ENCODE data around the gene SLC22A2.
"Not testable (repeated sequence)": the region's sequence is repeated elsewhere in the genome, so short reads cannot be mapped to it uniquely, and the experiment has no call there.

Gene SLC22A2

DNA sequence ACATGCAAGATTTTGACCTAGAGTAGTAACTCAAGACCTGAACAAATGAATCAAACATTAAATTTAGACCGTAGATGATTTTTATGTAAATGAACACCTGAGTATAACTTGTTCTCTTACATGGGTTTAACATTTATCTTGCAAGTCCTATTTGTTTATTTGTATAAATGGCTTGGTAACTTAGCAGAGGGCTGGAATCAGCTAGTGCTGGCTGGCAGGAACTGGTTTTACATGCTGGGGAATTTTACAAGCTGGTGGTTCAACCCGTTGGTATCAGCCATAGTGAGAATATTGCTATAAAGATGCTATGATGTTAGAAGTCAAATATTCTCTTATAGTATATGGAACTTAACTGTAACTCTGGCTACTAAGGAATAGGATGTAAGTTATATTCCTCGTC, 8.9 kb downstream of the SLC22A2 start:
- Histone ChIP-seq H3K4me3 (ENCODE audit: low read length in 2 of 2) (no peak overlapping the region), H3K9ac (ENCODE audit: low read length in 2 of 2) (no peak overlapping the region), H3K27me3 (ENCODE audit: control insufficient read depth in 1 of 2, insufficient read depth in 2 of 2, low read length in 2 of 2) (no peaks in the 10 kb centered on the region), H3K4me1 (ENCODE audit: control insufficient read depth, insufficient read depth, low read length) (no peaks in the 10 kb centered on the region), H3K27ac (ENCODE audit: low read length) (no peak overlapping the region), H3K9me3 (ENCODE audit: control insufficient read depth in 2 of 2, low read length in 2 of 2) (no peaks in the 10 kb centered on the region), H3K36me3 (ENCODE audit: control insufficient read depth in 2 of 2, insufficient read depth in 2 of 2, low read length in 2 of 2) (no peaks in the 10 kb centered on the region)

DNA sequence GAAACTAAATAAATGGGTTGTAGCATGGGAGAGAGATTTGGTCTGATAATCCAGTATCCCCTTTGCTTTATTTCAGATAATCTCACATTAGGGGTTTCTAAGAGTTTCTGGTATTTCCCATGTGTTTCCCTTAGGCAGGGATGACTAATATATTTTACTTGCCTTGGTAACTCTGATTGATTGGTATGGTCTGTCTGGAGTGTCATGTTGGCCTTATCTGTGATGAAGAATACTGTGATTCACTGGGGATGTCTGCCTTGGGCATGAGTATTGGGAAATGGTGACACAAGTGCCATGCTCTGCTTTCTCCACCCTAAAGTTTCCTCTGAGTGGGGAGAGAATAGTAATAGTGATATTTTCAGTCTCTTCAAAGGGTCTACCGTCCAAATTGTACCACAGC, 10.1 kb downstream of the SLC22A2 start:
- H3K27me3 ChIP-seq (ENCODE audit: control insufficient read depth in 1 of 2, insufficient read depth in 2 of 2, low read length in 2 of 2): no peaks in the 10 kb centered on the region
- H3K36me3 ChIP-seq (ENCODE audit: control insufficient read depth in 2 of 2, insufficient read depth in 2 of 2, low read length in 2 of 2): no peaks in the 10 kb centered on the region
- no peak overlapping the region for H3K27ac ChIP-seq (ENCODE audit: low read length)
- no peak overlapping the region for H3K9ac ChIP-seq (ENCODE audit: low read length in 2 of 2)
- H3K9me3 ChIP-seq (ENCODE audit: control insufficient read depth in 2 of 2, low read length in 2 of 2): no peaks in the 10 kb centered on the region
- no peak overlapping the region for H3K4me3 ChIP-seq (ENCODE audit: low read length in 2 of 2)
- no peaks in the 10 kb centered on the region for H3K4me1 ChIP-seq (ENCODE audit: control insufficient read depth, insufficient read depth, low read length)

- no peaks in the 10 kb centered on the region for H3K27me3 ChIP-seq (ENCODE audit: control insufficient read depth in 1 of 2, insufficient read depth in 2 of 2, low read length in 2 of 2)
- no peaks in the 10 kb centered on the region for H3K4me1 ChIP-seq (ENCODE audit: control insufficient read depth, insufficient read depth, low read length)
- H3K9ac ChIP-seq (ENCODE audit: low read length in 2 of 2): no peak overlapping the region
- H3K4me3 ChIP-seq (ENCODE audit: low read length in 2 of 2): no peak overlapping the region
- H3K27ac ChIP-seq (ENCODE audit: low read length): no peak overlapping the region
- no peaks in the 10 kb centered on the region for H3K36me3 ChIP-seq (ENCODE audit: control insufficient read depth in 2 of 2, insufficient read depth in 2 of 2, low read length in 2 of 2)
- no peaks in the 10 kb centered on the region for H3K9me3 ChIP-seq (ENCODE audit: control insufficient read depth in 2 of 2, low read length in 2 of 2)
Observed at GRCh38 chr6:160247457-160247883, 11.2 kb downstream of the SLC22A2 start.

DNA sequence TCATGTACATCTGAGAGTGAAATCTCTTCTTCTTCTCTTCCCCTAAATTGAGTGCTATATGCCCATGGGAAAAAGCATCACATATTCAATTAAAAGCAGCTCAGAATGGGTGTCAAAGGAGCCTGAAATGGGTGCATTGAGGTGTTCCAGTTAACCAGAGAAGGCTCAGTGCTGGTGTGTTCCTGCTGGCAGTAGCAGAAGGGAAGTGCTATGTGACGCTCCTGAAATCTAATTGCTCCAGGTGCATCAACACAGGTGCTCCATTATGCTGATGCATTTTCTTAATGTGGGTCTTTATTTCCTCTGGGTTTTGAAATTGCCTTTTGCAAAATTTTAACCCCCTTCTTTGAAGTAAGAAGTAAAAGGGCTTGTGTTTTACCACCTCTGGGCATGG, 17.9 kb downstream of the SLC22A2 start:
- Histone ChIP-seq H3K4me3 (ENCODE audit: low read length in 2 of 2) (no peak overlapping the region), H3K27ac (ENCODE audit: low read length) (no peak overlapping the region), H3K36me3 (ENCODE audit: control insufficient read depth in 2 of 2, insufficient read depth in 2 of 2, low read length in 2 of 2) (no peaks in the 10 kb centered on the region)

GRCh38 chr6:160239929-160240690, 18.5 kb downstream of the SLC22A2 start:
- Histone ChIP-seq H3K9ac (ENCODE audit: low read length in 2 of 2) (no peak overlapping the region), H3K36me3 (ENCODE audit: control insufficient read depth in 2 of 2, insufficient read depth in 2 of 2, low read length in 2 of 2) (no peaks in the 10 kb centered on the region), H3K4me3 (ENCODE audit: low read length in 2 of 2) (no peak overlapping the region), H3K9me3 (ENCODE audit: control insufficient read depth in 2 of 2, low read length in 2 of 2) (no peaks in the 10 kb centered on the region), H3K4me1 (ENCODE audit: control insufficient read depth, insufficient read depth, low read length) (no peaks in the 10 kb centered on the region), H3K27ac (ENCODE audit: low read length) (no peak overlapping the region), H3K27me3 (ENCODE audit: control insufficient read depth in 1 of 2, insufficient read depth in 2 of 2, low read length in 2 of 2) (no peaks in the 10 kb centered on the region)

More for the DNA sequence above, 17.9 kb downstream of the SLC22A2 start:
- no peaks in the 10 kb centered on the region for H3K9me3 ChIP-seq (ENCODE audit: control insufficient read depth in 2 of 2, low read length in 2 of 2)
- H3K27me3 ChIP-seq (ENCODE audit: control insufficient read depth in 1 of 2, insufficient read depth in 2 of 2, low read length in 2 of 2): no peaks in the 10 kb centered on the region
- no peak overlapping the region for H3K9ac ChIP-seq (ENCODE audit: low read length in 2 of 2)
- H3K4me1 ChIP-seq (ENCODE audit: control insufficient read depth, insufficient read depth, low read length): no peaks in the 10 kb centered on the region

- H3K4me1 ChIP-seq (ENCODE audit: control insufficient read depth, insufficient read depth, low read length): no peaks in the 10 kb centered on the region
- H3K27me3 ChIP-seq (ENCODE audit: control insufficient read depth in 1 of 2, insufficient read depth in 2 of 2, low read length in 2 of 2): no peaks in the 10 kb centered on the region
- H3K9me3 ChIP-seq (ENCODE audit: control insufficient read depth in 2 of 2, low read length in 2 of 2): no peaks in the 10 kb centered on the region
- no peak overlapping the region for H3K9ac ChIP-seq (ENCODE audit: low read length in 2 of 2)
- H3K4me3 ChIP-seq (ENCODE audit: low read length in 2 of 2): no peak overlapping the region
- no peak overlapping the region for H3K27ac ChIP-seq (ENCODE audit: low read length)
- H3K36me3 ChIP-seq (ENCODE audit: control insufficient read depth in 2 of 2, insufficient read depth in 2 of 2, low read length in 2 of 2): no peaks in the 10 kb centered on the region
Observed at GRCh38 chr6:160238761-160239751, 19.6 kb downstream of the SLC22A2 start.

DNA sequence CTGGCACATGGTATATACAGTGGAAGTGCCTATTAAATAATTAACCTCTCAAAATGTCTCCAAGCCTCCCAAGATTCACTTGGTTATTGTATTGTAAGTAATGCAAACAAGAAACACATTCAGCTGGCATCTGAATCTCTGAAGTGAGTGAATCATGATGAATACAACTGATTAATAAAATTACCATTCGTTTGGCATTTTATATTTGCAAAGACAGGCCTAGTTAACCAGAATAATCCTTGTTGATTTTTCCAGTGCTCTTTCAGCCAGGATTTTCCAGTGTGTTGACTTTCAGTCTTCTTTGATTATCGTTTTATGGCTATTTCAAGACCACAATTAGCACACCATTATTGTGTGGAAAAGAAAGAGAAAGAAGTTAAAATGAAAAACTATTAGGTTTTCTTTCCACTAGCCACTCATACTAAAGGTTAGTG, 20.3 kb downstream of the SLC22A2 start:
- no peak overlapping the region for H3K27ac ChIP-seq (ENCODE audit: low read length)
- no peaks in the 10 kb centered on the region for H3K36me3 ChIP-seq (ENCODE audit: control insufficient read depth in 2 of 2, insufficient read depth in 2 of 2, low read length in 2 of 2)
- no peaks in the 10 kb centered on the region for H3K4me1 ChIP-seq (ENCODE audit: control insufficient read depth, insufficient read depth, low read length)

DNA sequence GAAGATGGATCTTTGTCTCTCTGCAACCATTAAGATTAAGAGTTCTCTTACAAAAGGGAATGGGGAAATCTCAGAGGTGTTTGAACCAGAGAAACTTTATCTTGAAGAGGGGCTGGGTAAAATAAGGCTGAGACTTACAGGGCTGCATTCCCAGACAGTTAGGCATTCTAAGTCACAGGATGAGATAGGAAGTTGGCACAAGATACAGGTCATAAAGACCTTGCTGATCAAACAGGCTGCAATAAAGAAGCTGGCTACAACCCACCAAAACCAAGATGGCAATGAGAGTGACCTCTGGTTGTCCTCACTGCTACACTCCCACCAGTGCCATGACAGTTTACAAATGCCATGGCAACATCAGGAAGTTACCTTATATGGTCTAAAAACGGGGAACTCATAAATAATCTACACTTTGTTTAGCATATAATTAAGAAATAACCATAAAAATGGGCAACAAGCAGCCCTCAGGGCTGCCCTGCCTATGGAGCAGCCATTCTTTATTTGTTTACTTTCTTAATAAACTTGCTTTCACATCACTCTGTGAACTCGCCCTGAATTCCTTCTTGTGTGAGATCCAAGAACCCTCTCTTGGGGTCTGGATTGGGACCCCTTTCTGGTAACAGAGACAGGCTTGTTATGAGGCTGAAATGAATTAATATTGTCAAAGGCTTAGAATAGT, 20.9 kb downstream of the SLC22A2 start:
- H3K27ac ChIP-seq (ENCODE audit: low read length); H3K36me3 ChIP-seq (ENCODE audit: control insufficient read depth in 2 of 2, insufficient read depth in 2 of 2, low read length in 2 of 2); H3K4me1 ChIP-seq (ENCODE audit: control insufficient read depth, insufficient read depth, low read length); H3K4me3 ChIP-seq (ENCODE audit: low read length in 2 of 2); H3K9ac ChIP-seq (ENCODE audit: low read length in 2 of 2); H3K27me3 ChIP-seq (ENCODE audit: control insufficient read depth in 1 of 2, insufficient read depth in 2 of 2, low read length in 2 of 2); H3K9me3 ChIP-seq (ENCODE audit: control insufficient read depth in 2 of 2, low read length in 2 of 2): not testable (repeated sequence)

More for the DNA sequence above, 20.3 kb downstream of the SLC22A2 start:
- Histone ChIP-seq H3K9me3 (ENCODE audit: control insufficient read depth in 2 of 2, low read length in 2 of 2) (no peaks in the 10 kb centered on the region), H3K27me3 (ENCODE audit: control insufficient read depth in 1 of 2, insufficient read depth in 2 of 2, low read length in 2 of 2) (no peaks in the 10 kb centered on the region), H3K4me3 (ENCODE audit: low read length in 2 of 2) (no peak overlapping the region), H3K9ac (ENCODE audit: low read length in 2 of 2) (no peak overlapping the region)

DNA sequence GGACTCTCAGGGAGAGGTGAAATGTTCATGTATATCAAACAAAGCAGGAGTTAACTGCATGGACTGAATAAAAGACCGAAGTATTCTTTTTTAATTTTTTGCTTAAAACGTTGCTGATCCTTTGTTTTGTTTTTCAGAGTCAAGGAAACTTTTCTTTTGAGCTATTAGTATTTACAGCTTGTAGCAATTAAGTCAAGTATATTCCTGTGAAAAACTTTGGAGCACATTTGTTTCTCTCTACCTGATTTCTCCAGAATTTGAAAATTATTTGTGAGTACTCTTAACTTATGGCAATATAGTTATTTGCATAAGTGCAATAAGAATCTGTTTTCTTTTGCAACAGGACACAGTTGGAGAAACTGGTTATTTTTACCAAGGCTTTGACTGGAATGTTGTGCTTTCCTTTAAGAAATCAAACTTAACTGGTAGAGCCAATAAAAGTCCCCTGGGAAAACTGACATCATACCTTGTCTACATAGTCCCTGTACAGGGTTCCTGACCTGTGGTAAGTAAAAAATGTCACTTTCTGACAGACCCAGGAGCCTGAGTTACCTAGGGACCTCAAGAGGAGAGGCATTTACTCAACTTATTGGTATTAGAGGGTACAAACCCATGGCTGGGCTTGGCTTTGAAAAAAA, 22.3 kb downstream of the SLC22A2 start:
- not testable (repeated sequence) for H3K27ac ChIP-seq (ENCODE audit: low read length); H3K4me3 ChIP-seq (ENCODE audit: low read length in 2 of 2); H3K9me3 ChIP-seq (ENCODE audit: control insufficient read depth in 2 of 2, low read length in 2 of 2)

DNA sequence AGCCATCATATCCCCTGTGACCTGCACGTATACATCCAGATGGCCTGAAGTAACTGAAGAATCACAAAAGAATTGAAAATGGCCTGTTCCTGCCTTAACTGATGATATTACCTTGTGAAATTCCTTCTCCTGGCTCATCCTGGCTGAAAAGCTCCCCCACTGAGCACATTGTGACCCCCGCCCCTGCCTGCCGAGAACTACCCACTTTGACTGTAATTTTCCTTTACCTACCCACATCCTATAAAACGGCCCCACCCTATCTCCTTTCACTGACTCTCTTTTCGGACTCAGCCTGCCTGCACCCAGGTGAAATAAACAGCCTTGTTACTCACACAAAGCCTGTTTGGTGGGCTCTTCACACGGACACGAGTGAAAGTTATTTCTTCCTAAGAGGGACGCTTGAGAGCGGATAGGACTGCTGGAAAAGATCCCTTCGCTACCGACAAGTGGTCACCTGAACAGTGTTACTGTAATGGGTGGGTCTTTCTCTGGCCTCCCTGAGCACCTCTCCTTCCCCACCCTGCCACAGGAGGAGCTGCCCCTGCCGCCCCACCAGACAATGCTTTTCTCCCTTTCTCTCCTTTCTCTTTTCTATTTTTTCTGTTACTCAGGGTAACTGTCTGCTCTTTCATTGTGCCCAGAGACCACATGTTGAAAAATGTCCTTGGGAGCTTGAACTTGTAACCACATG, 24.5 kb downstream of the SLC22A2 start:
- H3K4me1 ChIP-seq (ENCODE audit: control insufficient read depth, insufficient read depth, low read length); H3K9ac ChIP-seq (ENCODE audit: low read length in 2 of 2); H3K27ac ChIP-seq (ENCODE audit: low read length); H3K36me3 ChIP-seq (ENCODE audit: control insufficient read depth in 2 of 2, insufficient read depth in 2 of 2, low read length in 2 of 2); H3K4me3 ChIP-seq (ENCODE audit: low read length in 2 of 2); H3K27me3 ChIP-seq (ENCODE audit: control insufficient read depth in 1 of 2, insufficient read depth in 2 of 2, low read length in 2 of 2); H3K9me3 ChIP-seq (ENCODE audit: control insufficient read depth in 2 of 2, low read length in 2 of 2): not testable (repeated sequence)

More for the DNA sequence above, 22.3 kb downstream of the SLC22A2 start:
- not testable (repeated sequence) for H3K9ac ChIP-seq (ENCODE audit: low read length in 2 of 2); H3K27me3 ChIP-seq (ENCODE audit: control insufficient read depth in 1 of 2, insufficient read depth in 2 of 2, low read length in 2 of 2); H3K4me1 ChIP-seq (ENCODE audit: control insufficient read depth, insufficient read depth, low read length); H3K36me3 ChIP-seq (ENCODE audit: control insufficient read depth in 2 of 2, insufficient read depth in 2 of 2, low read length in 2 of 2)
